Vagina (tissue), 2 donors: ENCODE data around the gene EPB41.

Experiments used
- CTCF ChIP-seq, 3 experiments: fragments of 450-650 bp in 2 of 3; fragments of 200-600 bp in 1 of 3; sonication (generic) in 1 of 3; IDR thresholded peaks; one replicate each; pipeline ENCODE4 v1.5.1; 2017 to 2019; ENCODE audit warnings: antibody characterized with exemption in 3 of 3, mild to moderate bottlenecking in 2 of 3, moderate library complexity in 2 of 3
- POLR2A ChIP-seq, 2 donors: fragments of 450-650 bp; IDR thresholded peaks; one replicate each; pipeline ENCODE4 v1.6.1; 2017; ENCODE audit warnings: antibody characterized with exemption in 2 of 2, mild to moderate bottlenecking in 2 of 2, moderate library complexity in 2 of 2
- POLR2AphosphoS5 ChIP-seq, 2 donors: sonication (generic); formaldehyde crosslinking; IDR thresholded peaks; one replicate each; pipeline ENCODE4 v1.9.0; 2017; ENCODE audit warnings: antibody characterized with exemption in 2 of 2, mild to moderate bottlenecking in 2 of 2, low read depth in 1 of 2; ENCODE audit not compliant: insufficient read depth in 1 of 2

GRCh38 chr1:28983509-28984310 is 69.3 kb downstream of the EPB41 start:
- TF ChIP-seq CTCF (IDR thresholded peaks at IDR 0.05) (no peak), POLR2AphosphoS5 (IDR thresholded peaks at IDR 0.05; ENCODE audit: insufficient read depth in 1 of 2, low read depth in 1 of 2) (no peak), POLR2A (IDR thresholded peaks at IDR 0.05) (no peak)
